Stimulated activated CD4-positive, alpha-beta T cell treated with anti-CD3 and anti-CD28 coated beads, Interleukin-15, amount 100 ng/mL, for 24 hours (primary cell): ENCODE results near the gene TBC1D3B.
"Not testable (repeated sequence)": the region's sequence is repeated elsewhere in the genome, so short reads cannot be mapped to it uniquely, and the experiment has no call there.

ENCODE experiments used
- DNase-seq: peaks from one replicate; pipeline ENCODE4 v3.0.0-alpha.2; 2020

The TBC1D3B gene

DNA sequence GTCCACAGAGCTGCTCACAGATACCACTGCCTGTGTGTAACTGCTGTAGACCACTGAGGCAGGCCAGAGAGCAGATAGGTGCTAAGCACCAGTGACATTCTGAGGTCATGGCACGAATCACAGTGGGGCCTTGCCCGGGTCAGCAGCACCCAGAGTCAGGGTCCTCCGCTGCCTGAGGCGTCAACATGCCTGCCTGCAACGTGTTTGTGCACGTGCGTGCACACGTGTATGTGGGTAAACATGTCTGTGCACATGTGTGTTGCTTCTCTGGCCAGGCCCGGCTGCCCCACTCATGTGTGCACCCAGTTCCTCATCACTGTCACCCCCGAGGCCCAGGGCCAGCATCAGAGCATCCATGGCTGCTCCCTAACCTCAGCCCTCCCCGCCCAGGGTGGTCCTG, at the start of gene TBC1D3B:
Gene TBC1D3B, minus strand, starts transcription at position 101 of the 400 bp plus-strand sequence. CDS start 1,586 bp downstream, outside the sequence.
- DNase-seq: not testable (repeated sequence)

DNA sequence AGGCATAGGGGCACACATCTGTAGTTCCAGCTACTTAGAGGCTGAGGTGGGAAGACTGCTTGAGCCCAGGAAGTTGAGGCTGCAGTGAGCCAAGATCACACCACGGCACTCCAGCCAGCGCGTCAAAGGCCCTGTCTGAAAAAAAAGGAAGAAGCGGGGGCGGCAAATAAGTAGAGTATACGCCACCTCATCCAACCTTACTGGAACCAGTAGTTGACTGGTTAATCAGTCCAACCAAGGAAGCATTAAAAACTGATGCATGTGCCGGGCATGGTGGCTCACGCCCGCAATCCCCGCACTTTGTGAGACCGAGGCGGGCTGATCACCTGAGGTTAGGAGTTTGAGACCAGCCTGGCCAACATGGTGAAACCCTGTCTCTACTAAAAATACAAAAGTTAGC, 46.5 kb upstream of the TBC1D3B start:
- not testable (repeated sequence) for DNase-seq

DNA sequence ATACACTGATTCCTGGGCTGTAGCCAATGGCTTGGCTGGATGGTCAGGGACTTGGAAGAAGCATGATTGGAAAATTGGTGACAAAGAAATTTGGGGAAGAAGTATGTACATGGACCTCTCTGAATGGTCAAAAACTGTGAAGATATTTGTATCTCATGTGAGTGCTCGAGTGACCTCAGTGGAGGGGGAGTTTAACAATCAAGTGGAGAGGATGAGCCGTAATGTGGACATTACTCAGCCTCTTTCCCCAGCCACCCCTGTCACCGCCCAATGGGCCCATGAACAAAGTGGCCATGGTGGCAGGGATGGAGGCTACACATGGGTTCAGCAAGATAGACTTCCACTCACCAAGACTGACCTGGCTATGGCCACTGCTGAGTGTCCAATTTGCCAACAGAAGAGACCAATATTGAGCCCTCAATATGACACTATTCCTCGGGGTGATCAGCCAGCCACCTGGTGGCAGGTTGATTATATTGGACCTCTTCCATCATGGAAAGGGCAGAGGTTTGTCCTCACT, 45.2 kb upstream of the TBC1D3B start:
- DNase-seq: not testable (repeated sequence)

DNA sequence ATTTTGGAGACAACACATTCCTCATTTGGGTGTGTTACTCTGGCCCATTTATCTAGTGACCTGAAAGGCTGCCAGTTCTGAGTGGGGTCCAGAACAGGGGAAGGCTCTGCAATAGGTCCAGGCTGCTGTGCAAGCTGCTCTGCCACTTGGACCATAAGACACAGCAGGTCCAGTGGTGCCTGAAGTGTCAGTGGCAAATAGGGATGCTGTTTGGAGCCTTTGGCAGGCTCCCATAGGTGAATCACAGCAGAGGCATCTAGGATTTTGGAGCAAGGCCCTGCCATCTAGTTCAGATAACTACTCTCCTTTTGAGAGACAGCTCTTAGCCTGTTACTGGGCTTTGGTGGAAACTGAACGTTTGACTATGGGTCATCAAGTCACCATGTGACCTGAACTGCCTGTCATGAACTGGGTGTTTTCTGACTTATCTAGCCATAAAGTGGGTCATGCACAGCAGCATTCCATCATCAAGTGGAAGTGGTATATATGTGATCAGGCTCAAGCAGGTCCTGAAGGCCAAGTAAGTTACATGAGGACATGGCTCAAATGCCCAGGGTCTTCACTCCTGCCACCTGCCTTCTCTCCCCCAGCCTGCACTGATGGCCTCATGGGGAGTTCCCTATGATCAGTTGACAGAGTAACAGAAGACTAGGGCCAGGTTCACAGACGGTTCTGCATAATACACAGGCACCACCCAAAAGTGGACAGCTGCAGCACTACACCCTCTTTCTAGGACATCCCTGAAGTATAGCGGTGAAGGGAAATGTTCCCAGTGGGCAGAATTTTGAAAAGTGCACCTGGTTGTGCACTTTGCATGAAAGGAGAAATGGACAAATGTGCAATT, 44.5 kb upstream of the TBC1D3B start:
- DNase-seq: not testable (repeated sequence)

- not testable (repeated sequence) for DNase-seq
These were observed 43.1 kb upstream of the TBC1D3B start for GRCh38 chr17:36219556-36219955.

- DNase-seq: not testable (repeated sequence)
These were observed 39.2 kb upstream of the TBC1D3B start for GRCh38 chr17:36215406-36216308.

GRCh38 chr17:36214918-36215317, 38.5 kb upstream of the TBC1D3B start:
- no peak for DNase-seq

- no peak for DNase-seq
These were observed 37.3 kb upstream of the TBC1D3B start for GRCh38 chr17:36213695-36214094.

GRCh38 chr17:36212966-36213365, 36.5 kb upstream of the TBC1D3B start:
- no peak for DNase-seq

- DNase-seq: no peak
These were observed 35.8 kb upstream of the TBC1D3B start for GRCh38 chr17:36212272-36212605.

DNA sequence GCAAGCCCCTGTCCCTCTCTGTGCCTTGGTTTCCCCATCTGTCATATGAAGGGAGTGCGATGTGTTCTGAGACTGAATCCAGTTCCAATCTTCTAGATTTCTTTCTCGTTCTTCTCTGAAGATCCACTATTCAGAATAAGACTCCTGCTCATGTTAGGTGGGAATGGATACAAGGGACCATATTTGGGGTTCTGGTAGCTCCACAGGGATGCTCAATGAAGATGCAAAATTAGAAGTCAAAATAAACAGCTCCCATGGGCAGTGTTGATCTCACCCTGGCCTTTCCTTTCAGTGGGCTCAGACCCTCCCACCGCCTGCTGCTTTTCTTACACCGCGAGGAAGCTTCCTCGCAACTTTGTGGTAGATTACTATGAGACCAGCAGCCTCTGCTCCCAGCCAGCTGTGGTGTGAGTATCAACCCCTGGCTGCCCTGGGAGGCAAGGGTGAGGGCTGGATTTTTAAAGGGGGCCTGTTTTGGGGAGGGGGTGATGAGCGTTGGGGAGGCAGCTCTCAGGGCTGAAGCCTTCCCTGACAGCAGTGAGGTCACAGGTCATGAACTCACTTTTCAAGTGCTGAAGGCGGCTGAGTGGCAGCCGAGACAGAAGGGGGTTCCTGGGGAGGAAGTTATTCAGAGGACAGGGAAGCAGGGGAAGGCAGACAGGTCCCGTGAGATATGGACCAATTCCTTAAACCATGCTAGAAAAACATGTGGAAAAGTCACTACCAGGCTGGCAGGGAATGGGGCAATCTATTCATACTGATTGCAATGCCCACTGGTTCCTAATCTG, 35.2 kb upstream of the TBC1D3B start:
- not testable (repeated sequence) for DNase-seq

GRCh38 chr17:36210439-36211211, 34.2 kb upstream of the TBC1D3B start, which contains the start of gene CCL4L2:
Gene CCL4L2 (plus strand): TSS chr17:36211063.
- DNase-seq: not testable (repeated sequence)

- no peak for DNase-seq
These were observed 33.1 kb upstream of the TBC1D3B start for GRCh38 chr17:36209575-36209974.

- DNase-seq: not testable (repeated sequence)
These were observed 30.9 kb upstream of the TBC1D3B start for GRCh38 chr17:36207383-36207782.

DNA sequence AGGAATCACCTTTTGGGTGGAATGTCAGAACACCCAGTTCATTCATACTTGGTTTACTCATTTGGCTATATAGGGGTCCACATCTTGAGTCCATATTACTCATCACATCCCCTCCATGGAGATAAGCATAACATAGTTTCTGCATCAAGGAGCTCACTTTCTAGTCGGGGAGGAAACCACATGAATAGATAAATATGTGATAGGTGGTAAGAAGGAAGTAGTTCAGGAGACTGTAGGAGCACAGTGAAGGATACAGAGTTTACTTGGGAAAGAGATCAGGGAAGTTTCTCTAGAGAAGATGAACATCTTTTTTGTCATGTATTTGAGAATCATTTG, 30.0 kb upstream of the TBC1D3B start:
- not testable (repeated sequence) for DNase-seq

DNA sequence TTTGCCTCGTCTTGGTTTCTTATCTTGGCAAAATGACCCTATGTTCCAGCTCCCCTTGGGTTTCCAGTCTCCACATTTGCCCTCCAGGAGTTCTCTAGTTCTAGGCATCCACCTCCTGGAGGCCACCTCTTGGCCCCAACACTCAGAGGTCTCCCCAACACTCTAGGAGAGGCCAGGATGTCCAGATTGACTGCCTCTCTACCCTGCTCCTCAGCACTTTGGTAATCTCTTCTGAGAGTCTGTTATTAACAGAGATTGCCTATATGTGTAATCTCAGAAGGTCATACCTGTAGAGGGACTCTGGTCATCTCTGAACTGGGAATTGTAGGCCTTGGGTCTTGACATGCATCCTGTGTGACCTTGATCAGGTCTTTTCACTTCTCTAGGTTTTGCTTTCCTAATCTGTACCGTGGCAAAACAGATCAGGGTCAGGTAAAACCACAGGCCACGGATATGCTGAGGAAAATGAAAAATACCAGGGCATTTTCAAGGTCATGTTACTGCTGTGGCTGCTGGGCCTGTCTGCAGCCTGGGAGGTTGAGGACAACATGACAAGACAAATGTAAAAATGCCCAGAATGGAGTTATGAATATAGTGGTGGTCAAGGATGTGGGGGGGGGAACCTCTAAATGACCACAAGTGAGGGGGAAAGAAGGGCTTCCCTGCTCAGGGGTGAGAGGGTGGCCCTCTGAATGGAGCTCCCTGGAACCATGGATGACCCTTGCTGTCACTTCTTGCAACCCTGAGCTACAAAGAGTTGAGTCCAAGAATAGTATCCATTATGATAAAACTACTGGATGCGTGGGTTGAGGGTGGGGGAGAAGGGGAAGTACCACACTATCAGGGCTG, 29.4 kb upstream of the TBC1D3B start:
- DNase-seq: no peak

GRCh38 chr17:36204724-36205500, 28.5 kb upstream of the TBC1D3B start:
- no peak for DNase-seq

DNA sequence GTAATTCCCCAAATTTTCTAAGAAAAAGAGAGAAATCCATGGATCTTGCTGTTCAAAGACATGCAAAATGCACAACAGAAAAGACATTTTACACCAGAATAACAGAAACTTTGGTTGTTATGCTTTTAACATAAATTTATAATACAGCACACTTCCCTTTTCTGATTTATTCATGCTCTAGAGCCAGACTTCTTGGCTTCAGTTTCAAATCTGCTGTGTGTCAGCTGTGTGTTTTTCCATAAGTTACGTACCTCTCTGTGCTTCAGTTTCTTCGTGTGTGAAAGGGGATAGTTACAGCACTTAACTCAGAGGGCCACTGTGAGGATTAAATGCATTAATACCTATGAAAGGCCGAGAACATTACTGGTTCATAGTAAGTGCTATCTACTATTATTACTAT, 26.9 kb upstream of the TBC1D3B start:
- DNase-seq: no peak

GRCh38 chr17:36201506-36201905, 25.1 kb upstream of the TBC1D3B start:
- not testable (repeated sequence) for DNase-seq

GRCh38 chr17:36201102-36201501, 24.7 kb upstream of the TBC1D3B start:
- not testable (repeated sequence) for DNase-seq
